ENCODE results near the gene IGFN1. TPM values are rescaled to one million over a fixed set of nuclear protein-coding genes. Genes with fewer than 3 reads are reported as not detected.

The IGFN1 gene
- total and polyA plus RNA-seq, 2 of the 8 experiments (the other 6 are each of a cell fraction or from before 2014, with no cell fraction given), result not detected

DNA sequence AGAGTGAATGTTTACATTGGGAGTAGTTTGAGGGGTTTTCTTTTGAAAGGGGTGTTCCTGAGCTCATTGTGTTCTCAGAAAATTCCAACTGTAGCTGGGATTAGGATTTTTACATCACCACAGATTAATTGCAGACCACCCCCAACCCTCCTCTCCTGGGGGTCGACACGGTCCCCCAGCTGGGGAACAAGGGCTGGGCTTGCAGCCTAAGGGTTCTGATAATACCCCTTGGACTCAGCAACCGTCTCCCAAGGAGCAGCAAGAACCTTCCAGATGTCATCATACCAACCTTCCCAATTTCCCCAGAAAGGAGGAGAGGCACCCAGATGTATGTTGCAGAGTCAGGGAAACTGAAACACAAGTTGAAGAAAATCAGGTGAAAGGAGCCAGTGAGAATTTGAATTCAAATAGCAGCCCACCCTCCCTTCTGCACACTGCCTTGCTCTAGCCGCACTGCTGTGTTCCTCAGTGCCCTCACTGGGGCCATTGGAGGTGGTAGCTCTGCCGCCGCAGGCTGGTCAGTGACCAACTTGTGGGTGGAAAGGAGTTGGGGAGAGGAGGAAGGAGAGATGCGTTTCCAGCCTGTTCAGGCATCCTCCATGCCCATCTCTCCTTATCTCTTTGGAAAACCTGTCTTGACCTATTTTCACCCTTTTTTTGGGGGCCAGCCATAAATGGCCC, 14.7 kb upstream of the IGFN1 start:
- FAIRE-seq (no peak), DNase-seq (ENCODE audit: low read depth in 1 of 2, low spot score in 2 of 2) (no peak)
- H3K23me2 ChIP-seq (ENCODE audit: low read depth, low read length), result peaks cover 3% of the 10 kb centered on the region; the same call in 1 of the 2 replicates
- H2BK15ac ChIP-seq (ENCODE audit: low read length), result no peak overlapping the region
- no peaks in the 10 kb centered on the region for H4K20me1 ChIP-seq (replicated peaks in 1 of 2; ENCODE audit: control insufficient read depth in 1 of 2, insufficient read depth in 2 of 2, low read length in 2 of 2)
- H3K9me3 ChIP-seq (ENCODE audit: insufficient read depth in 2 of 2, low read depth in 1 of 2, low read length in 1 of 2), result no peaks in the 10 kb centered on the region
- no peak overlapping the region for H3K4ac ChIP-seq (replicated peaks; ENCODE audit: insufficient read length, low read depth, low read length)
- no peak overlapping the region for H3K4me2 ChIP-seq (ENCODE audit: insufficient read depth in 1 of 2, low read depth in 2 of 2, low read length in 2 of 2)
- 81% methylated on average over 7 of the region's 7 CpGs; no CpG with 5 or more reads in 1 of the 2 experiments for WGBS, 2 experiments (ENCODE audit: extremely low coverage in 1 of 2, insufficient coverage in 1 of 2, insufficient read length in 1 of 2, insufficient replicate concordance in 2 of 2, low coverage in 1 of 2, low lambda C conversion rate in 2 of 2, missing lambda C conversion rate in 1 of 2)
- peaks cover 3 to 5% (median 4%) of the 10 kb centered on the region in 4 experiments; a peak in 5 of 7 replicates for H3K4me1 ChIP-seq (replicated peaks in 1 of 4; ENCODE audit: control insufficient read depth in 3 of 4, insufficient read depth in 4 of 4, low read length in 3 of 4)
- H3K9ac ChIP-seq (replicated peaks in 1 of 4; ENCODE audit: extremely low read depth in 1 of 4, low read depth in 3 of 4, low read length in 3 of 4), result no peak overlapping the region
- H3K27ac ChIP-seq (ENCODE audit: low read depth, low read length), result no peak overlapping the region
- H3K36me3 ChIP-seq (ENCODE audit: control insufficient read depth in 2 of 4, insufficient read depth in 4 of 4, low read length in 3 of 4), result no peaks in the 10 kb centered on the region; a peak in 1 of 8 replicates
- H4K91ac ChIP-seq (replicated peaks; ENCODE audit: insufficient read length, low read length), result no peak overlapping the region
- no peak overlapping the region for H2BK12ac ChIP-seq (ENCODE audit: low read depth, low read length)
- no peak overlapping the region for H3K56ac ChIP-seq (replicated peaks; ENCODE audit: insufficient read length, low read depth, low read length)
- no peaks in the 10 kb centered on the region for H3K79me2 ChIP-seq (ENCODE audit: control insufficient read depth in 1 of 2, insufficient read depth in 2 of 2, low read length in 2 of 2)
- H4K5ac ChIP-seq (ENCODE audit: insufficient read length, low read depth, low read length), result no peak overlapping the region
- no peak overlapping the region for H2AK5ac ChIP-seq (ENCODE audit: low read depth, low read length)
- ChIA-PET POLR2A (ENCODE audit: partially characterized antibody) (interaction anchor here (1.1 to 1.5 kb wide), 2 partner anchors 15 to 200 kb away, joined by 3 read pairs; partner anchors contain the start of gene IGFN1), CTCF (ENCODE audit: partially characterized antibody) (interaction anchor here (0.8 to 3.1 kb wide), 7 partner anchors 8 to 84 kb away, joined by 3 to 8 read pairs (median 3); no protein-coding TSS in a partner anchor)
- H2BK5ac ChIP-seq (ENCODE audit: low read depth, low read length), result no peak overlapping the region
- 0 out of 2 replicates have a peak overlapping the region, but pooled peaks have one; percentile 21 for H2BK20ac ChIP-seq (ENCODE audit: low read length)
- no peak overlapping the region for H3K18ac ChIP-seq (ENCODE audit: extremely low read depth, low read length)
- H3K4me3 ChIP-seq (ENCODE audit: extremely low read depth in 1 of 4, insufficient read depth in 2 of 4, low read depth in 3 of 4, low read length in 4 of 4), result no peak overlapping the region
- no peak overlapping the region for H3K14ac ChIP-seq (ENCODE audit: insufficient read length)
- H3K23ac ChIP-seq (ENCODE audit: insufficient read length), result no peak overlapping the region
- no peak overlapping the region for H4K8ac ChIP-seq (ENCODE audit: extremely low read depth, insufficient read depth, low read length)
- no peaks in the 10 kb centered on the region for H3K79me1 ChIP-seq (ENCODE audit: low read depth, low read length)
- H2BK120ac ChIP-seq (replicated peaks; ENCODE audit: low read depth, low read length), result no peak overlapping the region
- H2AFZ ChIP-seq (ENCODE audit: low read length), result no peak overlapping the region
- peaks cover 0 to 5% (median 3%) of the 10 kb centered on the region in 4 experiments; a peak in 3 of 7 replicates for H3K27me3 ChIP-seq (replicated peaks in 1 of 4; ENCODE audit: control insufficient read depth in 3 of 4, extremely low read depth in 1 of 4, insufficient read depth in 3 of 4, low read length in 3 of 4)
- TF ChIP-seq SP1 (IDR thresholded peaks at IDR 0.05; ENCODE audit: low read depth, low read length), result no peak
- TF ChIP-seq EZH2 (IDR thresholded peaks at IDR 0.05; ENCODE audit: low read depth, low read length, severe bottlenecking), result no peak
- no peak for TF ChIP-seq CTBP2 (IDR thresholded peaks at IDR 0.05; ENCODE audit: borderline replicate concordance, insufficient read depth, insufficient read length, low read length)
- no peak for TF ChIP-seq GABPA (IDR thresholded peaks at IDR 0.05; ENCODE audit: borderline replicate concordance, insufficient read depth, low read length)

Data from H1 (cell line).